ENCODE results near the gene PVRIG. TPM values are rescaled to one million over a fixed set of nuclear protein-coding genes. Genes with fewer than 3 reads are reported as not detected.

PVRIG gene
- total and polyA plus RNA-seq, 9 of the 15 experiments (the other 6 are each of a cell fraction or from before 2014, with no cell fraction given): 0.16 to 0.64 TPM; not detected in 7

DNA sequence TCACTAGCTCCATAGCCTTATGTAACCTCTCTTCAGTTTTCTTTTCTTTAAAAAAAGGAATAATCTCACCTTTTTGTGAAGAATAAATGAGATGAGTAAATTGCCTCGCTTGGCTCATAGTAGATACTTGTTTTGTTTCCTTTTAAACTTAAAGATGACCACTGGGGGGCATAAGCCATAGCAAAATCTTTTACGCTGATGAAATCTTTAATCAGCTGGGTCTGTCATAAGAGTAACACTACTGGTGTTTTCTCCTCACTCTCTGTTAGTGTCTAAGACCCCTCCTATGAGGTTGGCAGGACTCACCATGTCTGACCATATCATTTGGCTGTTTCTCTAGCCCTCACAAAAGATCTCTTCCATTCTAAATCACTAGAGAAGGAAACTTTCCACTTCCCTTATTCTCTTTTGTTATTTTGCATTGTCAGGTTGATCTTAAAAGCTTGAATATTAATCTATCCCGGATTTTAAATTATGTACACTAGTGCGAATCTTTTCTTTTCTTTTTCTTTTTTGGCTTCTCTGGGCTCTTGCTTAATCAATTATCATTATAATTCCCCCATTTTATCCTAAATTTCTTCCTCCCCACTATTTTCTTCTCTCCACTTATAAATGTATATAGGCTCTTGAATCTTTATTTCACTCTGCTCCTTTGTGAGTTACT is 29.6 kb upstream of the PVRIG start (continued):
- TF ChIP-seq ZNF584 (CRISPR knock-in tag; IDR thresholded peaks at IDR 0.05; ENCODE audit: low read depth) (no peak), CEBPB (tag; IDR thresholded peaks at IDR 0.05) (peak; percentile 83), FOXK2 (conservative IDR thresholded peaks at IDR 0.05 in 1 of 2, IDR thresholded peaks at IDR 0.05 in 1 of 2; ENCODE audit: low read depth in 2 of 2) (peak; percentile 7 to 62; a peak in 2 of 4 replicates), KDM5B (IDR thresholded peaks at IDR 0.05; ENCODE audit: insufficient replicate concordance, low read depth, low read length) (no peak), MAFG (tag; conservative IDR thresholded peaks at IDR 0.05) (no peak)
- TF ChIP-seq, protein P1, sequence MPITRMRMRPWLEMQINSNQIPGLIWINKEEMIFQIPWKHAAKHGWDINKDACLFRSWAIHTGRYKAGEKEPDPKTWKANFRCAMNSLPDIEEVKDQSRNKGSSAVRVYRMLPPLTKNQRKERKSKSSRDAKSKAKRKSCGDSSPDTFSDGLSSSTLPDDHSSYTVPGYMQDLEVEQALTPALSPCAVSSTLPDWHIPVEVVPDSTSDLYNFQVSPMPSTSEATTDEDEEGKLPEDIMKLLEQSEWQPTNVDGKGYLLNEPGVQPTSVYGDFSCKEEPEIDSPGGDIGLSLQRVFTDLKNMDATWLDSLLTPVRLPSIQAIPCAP (CRISPR knock-in tag; IDR thresholded peaks at IDR 0.05; ENCODE audit: borderline replicate concordance): no peak
- TF ChIP-seq, protein P2, sequence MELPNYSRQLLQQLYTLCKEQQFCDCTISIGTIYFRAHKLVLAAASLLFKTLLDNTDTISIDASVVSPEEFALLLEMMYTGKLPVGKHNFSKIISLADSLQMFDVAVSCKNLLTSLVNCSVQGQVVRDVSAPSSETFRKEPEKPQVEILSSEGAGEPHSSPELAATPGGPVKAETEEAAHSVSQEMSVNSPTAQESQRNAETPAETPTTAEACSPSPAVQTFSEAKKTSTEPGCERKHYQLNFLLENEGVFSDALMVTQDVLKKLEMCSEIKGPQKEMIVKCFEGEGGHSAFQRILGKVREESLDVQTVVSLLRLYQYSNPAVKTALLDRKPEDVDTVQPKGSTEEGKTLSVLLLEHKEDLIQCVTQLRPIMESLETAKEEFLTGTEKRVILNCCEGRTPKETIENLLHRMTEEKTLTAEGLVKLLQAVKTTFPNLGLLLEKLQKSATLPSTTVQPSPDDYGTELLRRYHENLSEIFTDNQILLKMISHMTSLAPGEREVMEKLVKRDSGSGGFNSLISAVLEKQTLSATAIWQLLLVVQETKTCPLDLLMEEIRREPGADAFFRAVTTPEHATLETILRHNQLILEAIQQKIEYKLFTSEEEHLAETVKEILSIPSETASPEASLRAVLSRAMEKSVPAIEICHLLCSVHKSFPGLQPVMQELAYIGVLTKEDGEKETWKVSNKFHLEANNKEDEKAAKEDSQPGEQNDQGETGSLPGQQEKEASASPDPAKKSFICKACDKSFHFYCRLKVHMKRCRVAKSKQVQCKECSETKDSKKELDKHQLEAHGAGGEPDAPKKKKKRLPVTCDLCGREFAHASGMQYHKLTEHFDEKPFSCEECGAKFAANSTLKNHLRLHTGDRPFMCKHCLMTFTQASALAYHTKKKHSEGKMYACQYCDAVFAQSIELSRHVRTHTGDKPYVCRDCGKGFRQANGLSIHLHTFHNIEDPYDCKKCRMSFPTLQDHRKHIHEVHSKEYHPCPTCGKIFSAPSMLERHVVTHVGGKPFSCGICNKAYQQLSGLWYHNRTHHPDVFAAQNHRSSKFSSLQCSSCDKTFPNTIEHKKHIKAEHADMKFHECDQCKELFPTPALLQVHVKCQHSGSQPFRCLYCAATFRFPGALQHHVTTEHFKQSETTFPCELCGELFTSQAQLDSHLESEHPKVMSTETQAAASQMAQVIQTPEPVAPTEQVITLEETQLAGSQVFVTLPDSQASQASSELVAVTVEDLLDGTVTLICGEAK (IDR thresholded peaks at IDR 0.05): 0 out of 2 replicates have a peak, but pooled peaks have one; percentile 51
- TF ChIP-seq, protein P2 (CRISPR knock-in tag; IDR thresholded peaks at IDR 0.05): no peak
- TF ChIP-seq, protein P3, sequence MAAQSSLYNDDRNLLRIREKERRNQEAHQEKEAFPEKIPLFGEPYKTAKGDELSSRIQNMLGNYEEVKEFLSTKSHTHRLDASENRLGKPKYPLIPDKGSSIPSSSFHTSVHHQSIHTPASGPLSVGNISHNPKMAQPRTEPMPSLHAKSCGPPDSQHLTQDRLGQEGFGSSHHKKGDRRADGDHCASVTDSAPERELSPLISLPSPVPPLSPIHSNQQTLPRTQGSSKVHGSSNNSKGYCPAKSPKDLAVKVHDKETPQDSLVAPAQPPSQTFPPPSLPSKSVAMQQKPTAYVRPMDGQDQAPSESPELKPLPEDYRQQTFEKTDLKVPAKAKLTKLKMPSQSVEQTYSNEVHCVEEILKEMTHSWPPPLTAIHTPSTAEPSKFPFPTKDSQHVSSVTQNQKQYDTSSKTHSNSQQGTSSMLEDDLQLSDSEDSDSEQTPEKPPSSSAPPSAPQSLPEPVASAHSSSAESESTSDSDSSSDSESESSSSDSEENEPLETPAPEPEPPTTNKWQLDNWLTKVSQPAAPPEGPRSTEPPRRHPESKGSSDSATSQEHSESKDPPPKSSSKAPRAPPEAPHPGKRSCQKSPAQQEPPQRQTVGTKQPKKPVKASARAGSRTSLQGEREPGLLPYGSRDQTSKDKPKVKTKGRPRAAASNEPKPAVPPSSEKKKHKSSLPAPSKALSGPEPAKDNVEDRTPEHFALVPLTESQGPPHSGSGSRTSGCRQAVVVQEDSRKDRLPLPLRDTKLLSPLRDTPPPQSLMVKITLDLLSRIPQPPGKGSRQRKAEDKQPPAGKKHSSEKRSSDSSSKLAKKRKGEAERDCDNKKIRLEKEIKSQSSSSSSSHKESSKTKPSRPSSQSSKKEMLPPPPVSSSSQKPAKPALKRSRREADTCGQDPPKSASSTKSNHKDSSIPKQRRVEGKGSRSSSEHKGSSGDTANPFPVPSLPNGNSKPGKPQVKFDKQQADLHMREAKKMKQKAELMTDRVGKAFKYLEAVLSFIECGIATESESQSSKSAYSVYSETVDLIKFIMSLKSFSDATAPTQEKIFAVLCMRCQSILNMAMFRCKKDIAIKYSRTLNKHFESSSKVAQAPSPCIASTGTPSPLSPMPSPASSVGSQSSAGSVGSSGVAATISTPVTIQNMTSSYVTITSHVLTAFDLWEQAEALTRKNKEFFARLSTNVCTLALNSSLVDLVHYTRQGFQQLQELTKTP (IDR thresholded peaks at IDR 0.05; ENCODE audit: low read depth in 1 of 2, partially characterized antibody in 2 of 2): peak in 1 of 2 experiments; percentile 60
- TF ChIP-seq, protein P4, sequence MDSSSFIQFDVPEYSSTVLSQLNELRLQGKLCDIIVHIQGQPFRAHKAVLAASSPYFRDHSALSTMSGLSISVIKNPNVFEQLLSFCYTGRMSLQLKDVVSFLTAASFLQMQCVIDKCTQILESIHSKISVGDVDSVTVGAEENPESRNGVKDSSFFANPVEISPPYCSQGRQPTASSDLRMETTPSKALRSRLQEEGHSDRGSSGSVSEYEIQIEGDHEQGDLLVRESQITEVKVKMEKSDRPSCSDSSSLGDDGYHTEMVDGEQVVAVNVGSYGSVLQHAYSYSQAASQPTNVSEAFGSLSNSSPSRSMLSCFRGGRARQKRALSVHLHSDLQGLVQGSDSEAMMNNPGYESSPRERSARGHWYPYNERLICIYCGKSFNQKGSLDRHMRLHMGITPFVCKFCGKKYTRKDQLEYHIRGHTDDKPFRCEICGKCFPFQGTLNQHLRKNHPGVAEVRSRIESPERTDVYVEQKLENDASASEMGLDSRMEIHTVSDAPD (CRISPR knock-in tag; IDR thresholded peaks at IDR 0.05): no peak

Measured in K562 (cell line).